GM21786 (cell line): ENCODE results near the gene OR52H1.

Experiments
- ATAC-seq: cut with Tn5 transposase; IDR thresholded peaks from one replicate; pipeline ENCODE4 v1.9.1; 2021; ENCODE audit not compliant: unreplicated experiment

The OR52H1 gene

DNA sequence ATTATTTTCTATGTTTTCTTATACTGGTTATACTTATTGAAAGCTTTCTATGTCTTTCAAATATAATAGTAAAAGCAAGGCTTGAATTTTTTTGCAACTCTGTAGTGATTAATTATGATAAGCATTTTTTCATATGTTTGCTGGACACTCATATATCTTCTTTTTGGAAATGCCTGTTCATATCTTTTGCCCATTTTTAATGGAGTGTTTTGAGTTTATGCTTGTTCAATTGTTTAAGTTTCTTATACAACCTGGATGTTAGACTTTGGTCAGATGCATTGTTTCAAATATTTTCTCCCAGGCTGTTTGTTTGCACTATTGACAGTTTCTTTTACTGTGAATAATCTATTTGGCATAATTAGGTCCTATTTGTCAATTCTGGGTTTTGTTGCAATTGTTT, 11.9 kb downstream of the OR52H1 start:
- ATAC-seq, result no peak

GRCh38 chr11:5534046-5534445, 14.3 kb downstream of the OR52H1 start:
- no peak for ATAC-seq

- ATAC-seq, result no peak
Measured at GRCh38 chr11:5531053-5531831, 17.1 kb downstream of the OR52H1 start.

GRCh38 chr11:5528495-5528894, 19.8 kb downstream of the OR52H1 start:
- ATAC-seq, result no peak

DNA sequence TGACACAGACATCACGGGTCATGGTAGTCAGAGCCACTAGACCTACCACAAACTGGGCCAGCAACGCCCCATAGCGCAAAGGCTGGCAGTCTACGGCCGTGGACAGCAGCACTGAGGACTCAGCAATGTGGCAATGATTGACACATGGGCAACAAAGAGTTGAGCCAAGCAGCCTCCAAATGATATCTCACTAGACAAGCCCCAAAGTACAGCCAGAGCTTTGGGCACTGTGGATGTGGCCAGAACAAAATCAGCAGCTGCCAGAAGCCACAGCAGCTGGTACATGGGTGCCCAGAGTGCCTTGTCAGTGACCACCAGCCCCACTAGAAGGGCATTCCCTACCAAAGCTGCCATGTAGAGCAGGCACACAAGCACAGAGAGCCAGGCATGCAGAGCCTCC, 20.6 kb downstream of the OR52H1 start:
- ATAC-seq, result no peak

DNA sequence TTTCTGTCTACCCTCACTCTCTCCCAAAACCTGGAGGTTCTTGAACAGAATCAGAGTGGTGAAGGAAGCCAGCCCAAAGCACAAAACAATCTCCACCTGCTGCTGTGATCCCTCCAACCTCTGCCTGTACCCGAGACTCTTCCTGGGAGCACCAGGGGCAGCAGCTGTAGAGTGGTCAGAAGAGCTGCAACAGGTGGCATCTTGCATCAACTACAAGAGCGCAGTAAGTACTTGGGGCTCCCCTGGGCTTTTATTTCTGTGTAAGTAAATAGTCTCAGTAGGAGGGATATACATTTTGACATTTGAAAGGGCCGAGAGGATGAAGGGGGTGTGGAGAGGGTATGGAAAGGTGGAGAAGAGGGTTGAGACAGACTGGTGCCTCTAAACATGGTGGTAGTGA, 23.6 kb downstream of the OR52H1 start:
- ATAC-seq, result no peak

GRCh38 chr11:5522308-5522707, 26.0 kb downstream of the OR52H1 start:
- no peak for ATAC-seq

DNA sequence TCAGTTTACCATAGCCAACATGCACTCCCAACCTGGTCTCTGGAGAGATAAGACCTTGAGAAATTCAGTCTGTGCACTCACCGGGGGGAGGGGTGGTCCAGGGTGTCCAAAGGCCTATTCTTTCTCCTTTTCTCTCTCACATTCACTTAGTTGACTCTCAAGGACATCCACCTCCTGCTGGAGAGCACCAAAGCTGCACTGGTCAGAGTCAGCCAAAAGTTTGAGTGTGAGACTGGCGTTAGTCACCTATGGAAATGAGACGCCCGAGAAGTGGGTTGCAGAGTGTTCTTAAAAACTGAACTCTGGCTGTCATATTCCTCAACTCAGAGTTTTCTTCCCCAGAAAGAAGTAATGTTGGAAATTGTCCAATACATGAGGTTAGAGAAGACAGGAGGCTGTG, 26.8 kb downstream of the OR52H1 start:
- ATAC-seq, result no peak

- no peak for ATAC-seq
Measured at GRCh38 chr11:5516599-5516998, 31.7 kb downstream of the OR52H1 start, which contains the start of gene UBQLNL. Gene UBQLNL (minus strand): TSS chr11:5516699. CDS start chr11:5516441, 258 bp downstream.

DNA sequence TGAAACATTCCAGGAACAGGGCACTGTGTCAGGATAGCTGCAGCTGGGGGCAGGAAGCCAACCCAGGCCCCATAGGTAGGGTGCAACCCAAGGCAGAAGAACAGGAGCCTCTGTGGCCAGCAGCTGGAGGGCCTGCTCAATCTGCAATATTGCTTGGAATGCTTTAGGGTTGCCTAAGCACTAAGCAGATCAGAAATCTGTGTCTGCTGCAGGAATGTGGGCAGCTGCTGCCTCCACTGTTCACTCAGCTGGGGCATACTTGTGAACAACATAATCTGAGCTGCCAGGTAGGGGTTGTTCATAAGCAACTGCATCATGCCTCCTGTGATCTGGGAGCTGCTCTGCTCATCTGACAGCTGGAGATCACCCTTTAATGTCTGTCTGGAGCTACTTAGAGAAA, 33.5 kb downstream of the OR52H1 start:
- no peak for ATAC-seq

DNA sequence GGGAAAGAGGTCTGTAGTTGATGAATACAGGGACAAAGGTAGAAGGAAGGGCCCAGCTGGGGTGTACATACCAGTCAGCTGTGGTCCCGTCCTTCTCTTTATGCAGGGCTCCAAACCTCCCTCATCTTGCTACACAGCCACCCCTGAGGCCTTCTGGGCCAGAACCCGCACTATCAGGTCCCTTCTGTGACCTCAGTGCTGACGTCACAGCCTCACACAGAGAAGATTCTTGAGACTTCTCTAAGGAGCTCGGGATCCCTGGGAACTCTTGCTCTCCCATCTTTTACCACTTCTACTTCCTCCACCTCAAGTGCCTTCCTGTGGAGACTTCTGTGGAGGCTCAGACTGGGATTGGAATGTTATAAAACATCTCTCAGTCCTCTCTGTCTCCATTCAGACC, 38.5 kb downstream of the OR52H1 start, which contains the start of gene UBQLN3:
UBQLN3 (minus strand) TSS at position 155 of the 400 bp plus-strand sequence. CDS start 399 bp downstream, outside the sequence.
- no peak for ATAC-seq

GRCh38 chr11:5508605-5509004, 39.7 kb downstream of the OR52H1 start:
- ATAC-seq, result no peak

GRCh38 chr11:5507933-5508305, 40.4 kb downstream of the OR52H1 start:
- ATAC-seq, result no peak

- ATAC-seq, result no peak
Measured at GRCh38 chr11:5507177-5507932, 41.0 kb downstream of the OR52H1 start.

- ATAC-seq, result no peak
Measured at GRCh38 chr11:5505363-5506048, 42.8 kb downstream of the OR52H1 start.

DNA sequence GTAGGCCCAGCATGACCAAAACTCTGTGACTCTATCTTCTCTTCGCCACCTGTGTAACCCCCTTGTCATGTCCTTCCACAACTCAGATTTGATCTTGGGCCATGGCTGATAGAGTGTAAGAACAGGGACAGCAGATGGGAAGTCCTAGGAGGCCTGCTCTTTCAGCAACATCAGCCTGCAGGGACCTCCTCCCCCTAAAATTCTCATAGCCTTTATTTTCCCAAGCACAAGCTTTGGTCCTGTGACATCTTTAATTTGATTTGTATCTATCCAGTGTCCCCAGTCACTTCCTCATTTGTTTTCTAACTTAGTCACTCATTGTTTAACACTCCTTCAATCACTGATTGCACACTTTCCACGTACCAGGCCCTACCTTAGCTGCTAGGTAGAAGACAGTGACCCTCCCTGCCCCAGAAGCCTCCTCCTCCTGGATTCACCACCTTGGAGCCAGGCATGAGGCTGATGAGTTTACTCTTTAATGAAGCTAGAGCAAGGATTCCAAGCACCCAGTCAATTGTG, 43.9 kb downstream of the OR52H1 start:
- no peak for ATAC-seq

GRCh38 chr11:5500393-5500801, 47.9 kb downstream of the OR52H1 start:
- ATAC-seq, result no peak

- ATAC-seq, result no peak
Measured at GRCh38 chr11:5499671-5500070, 48.7 kb downstream of the OR52H1 start.
